GM12801 (cell line): ENCODE measurements around the gene LDB2.

ENCODE experiments used
- CTCF ChIP-seq: IDR thresholded peaks from one replicate; pipeline ENCODE4 v1.5.1; 2011; ENCODE audit warnings: control low read depth; ENCODE audit not compliant: insufficient read length; ENCODE audit errors: extremely low read depth

Gene LDB2

GRCh38 chr4:16617011-16617410, 281.4 kb downstream of the LDB2 start:
- TF ChIP-seq CTCF = no peak

- no peak for TF ChIP-seq CTCF
Observed at GRCh38 chr4:16609170-16609758, 289.2 kb downstream of the LDB2 start.

GRCh38 chr4:16608611-16609125, 289.8 kb downstream of the LDB2 start:
- TF ChIP-seq CTCF = no peak

- no peak for TF ChIP-seq CTCF
Observed at GRCh38 chr4:16608123-16608522, 290.3 kb downstream of the LDB2 start.

- TF ChIP-seq CTCF = no peak
Observed at GRCh38 chr4:16607241-16608066, 291.0 kb downstream of the LDB2 start.

- no peak for TF ChIP-seq CTCF
Observed at GRCh38 chr4:16606691-16607090, 291.8 kb downstream of the LDB2 start.

- TF ChIP-seq CTCF = no peak
Observed at GRCh38 chr4:16603178-16603577, 295.3 kb downstream of the LDB2 start.
